ENCODE measurements around the gene COMMD2. TPM values are rescaled to one million over a fixed set of nuclear protein-coding genes. Genes with fewer than 3 reads are reported as not detected.
A peak's percentile ranks its signal among the peaks of the same experiment; 100 is the strongest.

The COMMD2 gene
- total and polyA plus RNA-seq, 2 of the 4 experiments (the other 2 are of a cell fraction): 23.6 to 46.1 TPM

- H4K8ac ChIP-seq (ENCODE audit: low read depth in 2 of 2, low read length in 2 of 2): no peak overlapping the region
- no peak overlapping the region for H2AK9ac ChIP-seq (replicated peaks; ENCODE audit: low read depth, low read length, poor library complexity)
- WGBS, 2 experiments (ENCODE audit: extremely low coverage in 2 of 2, insufficient read length in 1 of 2): 33% methylated on average over 1 of the region's 2 CpGs; no CpG with 5 or more reads in 1 of the 2 experiments
- H3K4ac ChIP-seq (ENCODE audit: low read depth, low read length): no peak overlapping the region
- H3K4me3 ChIP-seq (ENCODE audit: insufficient read depth, low read depth, low read length): no peak overlapping the region
- H3K9me3 ChIP-seq (ENCODE audit: control insufficient read depth, insufficient read depth, low read length): no peaks in the 10 kb centered on the region
- POLR2A ChIA-PET (ENCODE audit: unreplicated experiment): interaction anchor here (0.5 to 0.6 kb wide), 2 partner anchors 63 to 226 kb away, joined by 3 to 4 read pairs; no protein-coding TSS in a partner anchor
- no peak overlapping the region for H3K14ac ChIP-seq (replicated peaks; ENCODE audit: low read depth, low read length)
- H3K27ac ChIP-seq (ENCODE audit: insufficient read depth, low read length): no peak overlapping the region
- no peak overlapping the region for H2BK120ac ChIP-seq (ENCODE audit: low read depth, low read length)
- H3K79me1 ChIP-seq (ENCODE audit: low read depth in 1 of 2, low read length in 2 of 2): peaks cover under 1 to 1% of the 10 kb centered on the region in 2 experiments; a peak in 2 of 4 replicates
- no peaks in the 10 kb centered on the region for H3K9me1 ChIP-seq (ENCODE audit: insufficient read depth, low read length)
- no peak overlapping the region for H2BK15ac ChIP-seq (ENCODE audit: low read depth, low read length)
- H4K5ac ChIP-seq (ENCODE audit: low read depth, low read length): no peak overlapping the region
- no peak overlapping the region for H2AK5ac ChIP-seq (ENCODE audit: low read depth, low read length)
- peaks cover under 1% of the 10 kb centered on the region for H3K36me3 ChIP-seq (ENCODE audit: control insufficient read depth, insufficient read depth, low read length)
- no peak overlapping the region for H3K23ac ChIP-seq (ENCODE audit: low read depth, low read length)
- H4K20me1 ChIP-seq (ENCODE audit: insufficient read depth, low read length): no peaks in the 10 kb centered on the region
- CTCF ChIA-PET: no interaction called here
- in situ Hi-C loops (cut with MboI; ENCODE audit: low sequenced_read_pairs) (no loop called here), intact Hi-C loops (cut with micrococcal nuclease) (no loop called here), dilution Hi-C loops (cut with HindIII; ENCODE audit: low sequenced_read_pairs, unreplicated experiment) (loop anchor here (25.0 kb wide), 1 partner anchor 224 kb away; no protein-coding TSS in a partner anchor)
- H3K9ac ChIP-seq (ENCODE audit: low read depth, low read length): no peak overlapping the region
- no peak overlapping the region for H3K18ac ChIP-seq (ENCODE audit: low read depth, low read length)
- H2AFZ ChIP-seq (replicated peaks; ENCODE audit: low read length, poor library complexity): no peak overlapping the region
- H2BK5ac ChIP-seq (ENCODE audit: low read depth, low read length, poor library complexity, severe bottlenecking): no peak overlapping the region
- BruUV-seq (replicated peaks): no TSS peak
- DNase-seq (peak; percentile 42), ATAC-seq (ENCODE audit: low read depth) (peak; percentile 72)
- no peak overlapping the region for H3K56ac ChIP-seq (ENCODE audit: extremely low read depth, insufficient read depth, low read length)
- H4K91ac ChIP-seq (ENCODE audit: insufficient read depth, low read depth, low read length): no peak overlapping the region
- H3K4me1 ChIP-seq (ENCODE audit: control insufficient read depth, insufficient read depth, low read length): peaks cover 4% of the 10 kb centered on the region
- no peaks in the 10 kb centered on the region for H3K27me3 ChIP-seq (ENCODE audit: control insufficient read depth, insufficient read depth, low read length)
- H3K4me2 ChIP-seq (ENCODE audit: low read depth, low read length): peak overlapping the region; percentile 36; the same call in 1 of the 2 replicates
- no peak overlapping the region for H2BK20ac ChIP-seq (ENCODE audit: low read depth, low read length)
- TF ChIP-seq CEBPB (IDR thresholded peaks at IDR 0.05; ENCODE audit: low read depth, low read length) (no peak), CTCF (conservative IDR thresholded peaks at IDR 0.05; ENCODE audit: low read depth, low read length) (no peak), FOS (IDR thresholded peaks at IDR 0.05; ENCODE audit: low read depth, low read length) (no peak), NFE2L2 (IDR thresholded peaks at IDR 0.05; ENCODE audit: low read depth, low read length) (no peak), USF2 (IDR thresholded peaks at IDR 0.05; ENCODE audit: low read depth, low read length) (no peak), MAFK (IDR thresholded peaks at IDR 0.05; ENCODE audit: low read depth, low read length) (no peak), MAZ (IDR thresholded peaks at IDR 0.05; ENCODE audit: borderline replicate concordance, low read depth, low read length) (no peak), RCOR1 (IDR thresholded peaks at IDR 0.05; ENCODE audit: insufficient replicate concordance, low read length) (no peak), SMC3 (IDR thresholded peaks at IDR 0.05; ENCODE audit: low read depth, low read length) (no peak), RFX5 (IDR thresholded peaks at IDR 0.05; ENCODE audit: low read depth, low read length) (no peak), MXI1 (IDR thresholded peaks at IDR 0.05; ENCODE audit: borderline replicate concordance, low read depth, low read length) (no peak), CHD1 (IDR thresholded peaks at IDR 0.05; ENCODE audit: low read depth, low read length) (no peak), POLR2A (IDR thresholded peaks at IDR 0.05; ENCODE audit: low read depth, low read length) (no peak), BHLHE40 (IDR thresholded peaks at IDR 0.05; ENCODE audit: low read depth, low read length) (no peak)
- TF ChIP-seq, protein P1, sequence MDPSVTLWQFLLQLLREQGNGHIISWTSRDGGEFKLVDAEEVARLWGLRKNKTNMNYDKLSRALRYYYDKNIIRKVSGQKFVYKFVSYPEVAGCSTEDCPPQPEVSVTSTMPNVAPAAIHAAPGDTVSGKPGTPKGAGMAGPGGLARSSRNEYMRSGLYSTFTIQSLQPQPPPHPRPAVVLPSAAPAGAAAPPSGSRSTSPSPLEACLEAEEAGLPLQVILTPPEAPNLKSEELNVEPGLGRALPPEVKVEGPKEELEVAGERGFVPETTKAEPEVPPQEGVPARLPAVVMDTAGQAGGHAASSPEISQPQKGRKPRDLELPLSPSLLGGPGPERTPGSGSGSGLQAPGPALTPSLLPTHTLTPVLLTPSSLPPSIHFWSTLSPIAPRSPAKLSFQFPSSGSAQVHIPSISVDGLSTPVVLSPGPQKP (IDR thresholded peaks at IDR 0.05; ENCODE audit: borderline replicate concordance, low read depth, low read length): no peak
Measured at GRCh38 chr3:149736175-149736952, 15.9 kb downstream of the COMMD2 start.

Measured in IMR-90 (cell line).